H9 (cell line): ENCODE results near the gene STAG2. TPM values are rescaled to one million over a fixed set of nuclear protein-coding genes. Genes with fewer than 3 reads are reported as not detected.

ENCODE experiments used
- DNase-seq: peaks from one replicate; pipeline ENCODE4 v3.0.0-alpha.2; 2017
- H2AFZ ChIP-seq: one replicate; pipeline ENCODE4 v1.6.1; 2013; ENCODE audit warnings: mild to moderate bottlenecking, low read length, control low read depth, moderate library complexity
- H2AK5ac ChIP-seq: 2 replicates; pipeline ENCODE4 v1.6.1; 2013; ENCODE audit warnings: low read length, control low read depth, mixed read lengths; ENCODE audit not compliant: insufficient read length
- H2BK120ac ChIP-seq: one replicate; pipeline ENCODE4 v1.6.1; 2013; ENCODE audit warnings: low read depth, mild to moderate bottlenecking, low read length, control low read depth, inconsistent platforms; ENCODE audit not compliant: poor library complexity, severe bottlenecking
- H2BK12ac ChIP-seq: 2 replicates; pipeline ENCODE4 v1.6.1; 2013; ENCODE audit warnings: low read length, control low read depth, mixed read lengths, low read depth; ENCODE audit not compliant: insufficient read length
- H2BK15ac ChIP-seq: 2 replicates; pipeline ENCODE4 v1.6.1; 2013; ENCODE audit warnings: low read depth, low read length, control low read depth
- H2BK20ac ChIP-seq: one replicate; pipeline ENCODE4 v1.6.1; 2013; ENCODE audit warnings: low read depth, mild to moderate bottlenecking, low read length, control low read depth, inconsistent platforms; ENCODE audit not compliant: poor library complexity, severe bottlenecking
- H2BK5ac ChIP-seq: 2 replicates; pipeline ENCODE4 v1.6.1; 2013; ENCODE audit warnings: low read length, control low read depth, mixed read lengths; ENCODE audit not compliant: insufficient read length
- H3K14ac ChIP-seq: 2 replicates; pipeline ENCODE4 v1.6.1; 2013; ENCODE audit warnings: low read length, control low read depth; ENCODE audit not compliant: insufficient read depth
- H3K18ac ChIP-seq: 2 replicates; pipeline ENCODE4 v1.6.1; 2013; ENCODE audit warnings: low read depth, mild to moderate bottlenecking, mixed read lengths, low read length, control low read depth; ENCODE audit not compliant: insufficient read length
- H3K23ac ChIP-seq: 2 replicates; pipeline ENCODE4 v1.6.1; 2013; ENCODE audit warnings: low read length, control low read depth, mixed read lengths, low read depth; ENCODE audit not compliant: insufficient read length
- H3K23me2 ChIP-seq: 2 replicates; pipeline ENCODE4 v1.6.1; 2013; ENCODE audit warnings: low read depth, mild to moderate bottlenecking, mixed read lengths, low read length, control low read depth; ENCODE audit not compliant: insufficient read length, poor library complexity, severe bottlenecking
- H3K27ac ChIP-seq: 2 replicates; pipeline ENCODE4 v1.5.1; 2013; ENCODE audit warnings: low read length, control low read depth, mixed read lengths, low read depth; ENCODE audit not compliant: insufficient read length
- H3K27me3 ChIP-seq: 2 replicates; pipeline ENCODE4 v1.6.1; 2013; ENCODE audit warnings: low read length, control low read depth, inconsistent platforms; ENCODE audit not compliant: insufficient read depth
- H3K4ac ChIP-seq: 2 replicates; pipeline ENCODE4 v1.6.1; 2013; ENCODE audit warnings: low read depth, mild to moderate bottlenecking, control low read depth, inconsistent platforms, low read length, moderate library complexity
- H3K4me1 ChIP-seq: 2 replicates; pipeline ENCODE4 v1.6.1; 2013; ENCODE audit warnings: low read length, control low read depth, inconsistent platforms; ENCODE audit not compliant: insufficient read depth
- H3K4me2 ChIP-seq: 2 replicates; pipeline ENCODE4 v1.6.1; 2013; ENCODE audit warnings: low read length, control low read depth, mixed read lengths; ENCODE audit not compliant: insufficient read length, insufficient read depth
- H3K56ac ChIP-seq: 2 replicates; pipeline ENCODE4 v1.6.1; 2013; ENCODE audit warnings: low read depth, mild to moderate bottlenecking, mixed read lengths, low read length, control low read depth; ENCODE audit not compliant: insufficient read length
- H3K79me1 ChIP-seq: 2 replicates; pipeline ENCODE4 v1.6.1; 2013; ENCODE audit warnings: low read depth, mild to moderate bottlenecking, moderate library complexity, low read length, control low read depth, inconsistent platforms; ENCODE audit not compliant: insufficient read depth, poor library complexity, severe bottlenecking
- H3K79me2 ChIP-seq: 2 replicates; pipeline ENCODE4 v1.6.1; 2013; ENCODE audit warnings: low read length, control low read depth, inconsistent platforms; ENCODE audit not compliant: insufficient read depth
- H3K9ac ChIP-seq: 2 replicates; pipeline ENCODE4 v1.6.1; 2013; ENCODE audit warnings: low read length, control low read depth, mixed read lengths; ENCODE audit not compliant: insufficient read length; ENCODE audit errors: extremely low read depth
- H3K9me3 ChIP-seq: one replicate; pipeline ENCODE4 v1.6.1; 2013; ENCODE audit warnings: low read depth, low read length, inconsistent platforms; ENCODE audit not compliant: control insufficient read depth
- H3T11ph ChIP-seq: one replicate; pipeline ENCODE4 v1.6.1; 2013; ENCODE audit warnings: mild to moderate bottlenecking, low read length, control low read depth, inconsistent platforms
- H4K20me1 ChIP-seq: one replicate; pipeline ENCODE4 v1.6.1; 2013; ENCODE audit not compliant: control insufficient read depth, insufficient read length, insufficient read depth
- H4K5ac ChIP-seq: 2 replicates; pipeline ENCODE4 v1.6.1; 2013; ENCODE audit warnings: low read depth, mild to moderate bottlenecking, mixed read lengths, low read length, control low read depth; ENCODE audit not compliant: insufficient read length
- H4K8ac ChIP-seq: replicated peaks from 2 replicates; pipeline ENCODE4 v1.6.1; 2013; ENCODE audit warnings: low read length, control low read depth, mixed read lengths, low read depth; ENCODE audit not compliant: insufficient read length
- H4K91ac ChIP-seq: 2 replicates; pipeline ENCODE4 v1.6.1; 2013; ENCODE audit warnings: low read depth, mild to moderate bottlenecking, moderate library complexity, mixed read lengths, low read length, control low read depth; ENCODE audit not compliant: insufficient read length
- H3K27ac Mint-ChIP-seq, 3 experiments: 2 replicates in 2 of 3; 3 replicates in 1 of 3; pipeline ENCODE4 v1.8.0; 2020 to 2021; ENCODE audit warnings: mixed read lengths in 3 of 3, mild to moderate bottlenecking in 1 of 3, moderate library complexity in 1 of 3
- H3K27me3 Mint-ChIP-seq: 2 replicates; pipeline ENCODE4 v1.8.0; 2021; ENCODE audit warnings: low read depth, mild to moderate bottlenecking, moderate library complexity, mixed read lengths
- H3K36me3 Mint-ChIP-seq, 3 experiments: 2 replicates in 2 of 3; 3 replicates in 1 of 3; pipeline ENCODE4 v1.8.0; 2020 to 2021; ENCODE audit warnings: low read depth in 3 of 3, mixed read lengths in 3 of 3; ENCODE audit not compliant: insufficient read depth in 1 of 3
- H3K4me1 Mint-ChIP-seq, 2 experiments: 2 replicates each; pipeline ENCODE4 v1.8.0; 2020; ENCODE audit warnings: mixed read lengths in 2 of 2
- H3K4me3 Mint-ChIP-seq, 2 experiments: 2 replicates in 1 of 2; 3 replicates in 1 of 2; pipeline ENCODE4 v1.8.0; 2020 to 2021; ENCODE audit warnings: mild to moderate bottlenecking in 2 of 2, mixed read lengths in 2 of 2, moderate library complexity in 1 of 2
- H3K9me3 Mint-ChIP-seq, 2 experiments: 2 replicates in 1 of 2; 3 replicates in 1 of 2; pipeline ENCODE4 v1.8.0; 2020; ENCODE audit warnings: mild to moderate bottlenecking in 2 of 2, mixed read lengths in 2 of 2, moderate library complexity in 1 of 2
- WGBS: extraction: QIAGEN DNeasy Blood & Tissue Kit; methylation state at CpG from one replicate; pipeline ENCODE4 v1.1.7; 2013; ENCODE audit warnings: missing lambda C conversion rate, low lambda C conversion rate, mixed read lengths; ENCODE audit not compliant: insufficient read length; ENCODE audit errors: extremely low coverage; 5-methylcytosine and 5-hydroxymethylcytosine counted together
- total RNA-seq: library from RNA; stranded (reverse); gene quantifications from 2 replicates; pipeline ENCODE4 v1.2.1, GENCODE V29; 2021
- TF ChIP-seq, protein P1 (sequence below): fragments of 200-600 bp; sonication (generic); conservative IDR thresholded peaks from 3 replicates; pipeline ENCODE4 v1.8.0; 2021; ENCODE audit warnings: antibody characterized with exemption, mild to moderate bottlenecking

STAG2 gene
- total RNA-seq, 1 experiment from 2014 or later, result 81.6 TPM

DNA sequence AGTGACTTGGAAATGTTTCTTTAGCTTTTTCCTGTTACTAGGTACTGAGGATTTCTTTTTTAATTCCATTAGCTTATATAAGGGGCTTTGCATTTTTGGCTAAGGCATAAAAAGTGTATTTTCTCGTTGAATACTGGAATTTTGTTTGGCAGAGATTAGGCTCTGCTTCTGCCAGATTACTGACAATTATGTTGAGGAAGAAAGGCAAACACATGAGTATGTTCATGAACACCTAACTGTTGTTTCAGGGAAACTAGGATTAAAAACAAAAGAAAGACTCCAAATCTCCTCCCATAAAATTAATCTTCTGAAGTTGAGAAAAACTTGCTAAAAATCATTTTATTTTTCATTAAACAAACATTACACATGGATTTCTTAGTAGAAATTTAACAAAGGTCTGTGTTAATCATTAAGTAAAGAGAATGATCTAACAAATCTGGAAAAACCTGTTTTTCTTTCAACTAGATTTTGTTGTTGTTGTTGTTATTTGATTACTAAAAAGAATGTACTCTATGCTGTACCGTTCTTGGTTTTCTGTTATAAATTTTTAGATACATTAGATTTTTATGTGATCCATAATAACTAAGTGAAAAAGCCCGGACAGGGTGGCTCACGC lies 43.3 kb upstream of the STAG2 start:
- Histone ChIP-seq H4K91ac (no peak overlapping the region), H3K4me1 (no peaks in the 10 kb centered on the region), H4K20me1 (no peaks in the 10 kb centered on the region), H3K18ac (no peak overlapping the region), H2BK120ac (no peak overlapping the region), H3K23ac (no peak overlapping the region), H4K8ac (no peak overlapping the region), H3K9ac (no peak overlapping the region), H2AFZ (no peak overlapping the region), H2BK5ac (no peak overlapping the region), H3K4me2 (no peak overlapping the region), H3K79me2 (no peaks in the 10 kb centered on the region), H3K27me3 (no peaks in the 10 kb centered on the region), H3K9me3 (peaks cover 4% of the 10 kb centered on the region), H3K4ac (no peak overlapping the region), H3K56ac (no peak overlapping the region), H3K23me2 (no peaks in the 10 kb centered on the region), H3K27ac (no peak overlapping the region), H2BK20ac (no peak overlapping the region), H3K79me1 (no peaks in the 10 kb centered on the region), H2BK15ac (no peak overlapping the region), H3K14ac (no peak overlapping the region), H2AK5ac (no peak overlapping the region), H2BK12ac (no peak overlapping the region), H3T11ph (no peak overlapping the region), H4K5ac (no peak overlapping the region)
- Mint-ChIP-seq H3K27ac (no peak overlapping the region), H3K9me3 (peaks cover 6 to 38% of the 10 kb centered on the region in 2 experiments), H3K36me3 (peaks cover 0 to 5% (median 0%) of the 10 kb centered on the region in 3 experiments; a peak in 3 of 7 replicates), H3K27me3 (no peaks in the 10 kb centered on the region), H3K4me3 (no peak overlapping the region), H3K4me1 (no peaks in the 10 kb centered on the region)
- no peak for DNase-seq
- WGBS, result no CpG with 5 or more reads among the region's 4 CpGs
- TF ChIP-seq, protein P1, sequence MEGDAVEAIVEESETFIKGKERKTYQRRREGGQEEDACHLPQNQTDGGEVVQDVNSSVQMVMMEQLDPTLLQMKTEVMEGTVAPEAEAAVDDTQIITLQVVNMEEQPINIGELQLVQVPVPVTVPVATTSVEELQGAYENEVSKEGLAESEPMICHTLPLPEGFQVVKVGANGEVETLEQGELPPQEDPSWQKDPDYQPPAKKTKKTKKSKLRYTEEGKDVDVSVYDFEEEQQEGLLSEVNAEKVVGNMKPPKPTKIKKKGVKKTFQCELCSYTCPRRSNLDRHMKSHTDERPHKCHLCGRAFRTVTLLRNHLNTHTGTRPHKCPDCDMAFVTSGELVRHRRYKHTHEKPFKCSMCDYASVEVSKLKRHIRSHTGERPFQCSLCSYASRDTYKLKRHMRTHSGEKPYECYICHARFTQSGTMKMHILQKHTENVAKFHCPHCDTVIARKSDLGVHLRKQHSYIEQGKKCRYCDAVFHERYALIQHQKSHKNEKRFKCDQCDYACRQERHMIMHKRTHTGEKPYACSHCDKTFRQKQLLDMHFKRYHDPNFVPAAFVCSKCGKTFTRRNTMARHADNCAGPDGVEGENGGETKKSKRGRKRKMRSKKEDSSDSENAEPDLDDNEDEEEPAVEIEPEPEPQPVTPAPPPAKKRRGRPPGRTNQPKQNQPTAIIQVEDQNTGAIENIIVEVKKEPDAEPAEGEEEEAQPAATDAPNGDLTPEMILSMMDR, result no peak
